Central memory CD8-positive, alpha-beta T cell (primary cell): ENCODE measurements around the gene IGHMBP2.

ENCODE experiments used
- ATAC-seq: fragments of 150-1000 bp; cut with Tn5 transposase; replicated peaks from 2 replicates; pipeline ENCODE4 v1.10.0; 2022; ENCODE audit warnings: mild to moderate bottlenecking, moderate FRiP score, moderate number of reproducible peaks; ENCODE audit not compliant: poor library complexity, severe bottlenecking; ENCODE audit errors: extremely low read depth
- DNase-seq, 2 donors: peaks; one replicate each; pipeline ENCODE4 v3.0.0; 2021; ENCODE audit warnings: low spot score in 2 of 2
- H3K27ac Mint-ChIP-seq: one replicate; pipeline ENCODE4 v1.8.0; 2022; ENCODE audit warnings: low read depth, mild to moderate bottlenecking, moderate library complexity, mixed read lengths
- H3K27me3 Mint-ChIP-seq: one replicate; pipeline ENCODE4 v1.8.0; 2022; ENCODE audit warnings: mixed read lengths
- H3K36me3 Mint-ChIP-seq: one replicate; pipeline ENCODE4 v1.8.0; 2022; ENCODE audit warnings: mild to moderate bottlenecking, moderate library complexity, mixed read lengths; ENCODE audit not compliant: insufficient read depth
- H3K4me1 Mint-ChIP-seq: one replicate; pipeline ENCODE4 v1.8.0; 2022; ENCODE audit warnings: mixed read lengths
- H3K4me3 Mint-ChIP-seq: one replicate; pipeline ENCODE4 v1.8.0; 2022; ENCODE audit warnings: mild to moderate bottlenecking, moderate library complexity, mixed read lengths
- H3K9me3 Mint-ChIP-seq: one replicate; pipeline ENCODE4 v1.8.0; 2022; ENCODE audit warnings: mixed read lengths

The IGHMBP2 gene

DNA sequence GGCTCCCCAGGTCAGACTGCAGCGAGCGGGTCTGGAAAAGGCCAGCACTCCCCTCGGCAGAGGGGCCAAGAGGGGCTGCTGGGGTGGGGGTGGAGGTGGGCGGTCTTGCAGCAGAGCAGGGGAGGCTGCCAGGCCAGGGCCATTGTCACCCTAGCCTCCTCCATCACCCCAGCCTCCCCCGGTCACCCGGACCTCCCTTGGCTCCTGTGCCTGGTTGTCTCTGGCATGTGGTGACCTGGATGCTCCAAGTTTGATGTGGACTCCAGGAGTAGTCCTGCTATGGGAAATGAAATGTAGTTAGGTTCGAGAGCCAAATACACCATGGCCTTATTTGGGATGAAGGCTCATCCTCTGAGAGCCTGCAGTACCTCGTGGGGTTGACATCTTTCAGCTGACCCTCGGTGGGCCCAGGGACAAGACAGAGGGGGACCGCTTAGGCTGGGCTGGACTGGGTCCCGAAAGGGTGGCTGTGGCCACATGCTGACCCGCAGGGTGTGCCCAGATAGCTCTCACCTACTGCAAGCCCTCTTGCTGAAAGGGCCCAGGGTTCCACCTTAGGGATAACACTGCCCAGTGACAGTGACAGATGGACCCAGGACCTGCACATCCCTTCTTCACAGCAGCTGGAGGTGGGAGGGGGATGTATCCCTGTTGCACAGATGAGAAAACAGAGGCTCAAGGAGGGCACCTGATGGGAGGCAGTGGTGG, 53.0 kb downstream of the IGHMBP2 start:
- no peak for DNase-seq
- H3K27me3 Mint-ChIP-seq = peaks cover 12% of the 10 kb centered on the region
- no peaks in the 10 kb centered on the region for H3K9me3 Mint-ChIP-seq

DNA sequence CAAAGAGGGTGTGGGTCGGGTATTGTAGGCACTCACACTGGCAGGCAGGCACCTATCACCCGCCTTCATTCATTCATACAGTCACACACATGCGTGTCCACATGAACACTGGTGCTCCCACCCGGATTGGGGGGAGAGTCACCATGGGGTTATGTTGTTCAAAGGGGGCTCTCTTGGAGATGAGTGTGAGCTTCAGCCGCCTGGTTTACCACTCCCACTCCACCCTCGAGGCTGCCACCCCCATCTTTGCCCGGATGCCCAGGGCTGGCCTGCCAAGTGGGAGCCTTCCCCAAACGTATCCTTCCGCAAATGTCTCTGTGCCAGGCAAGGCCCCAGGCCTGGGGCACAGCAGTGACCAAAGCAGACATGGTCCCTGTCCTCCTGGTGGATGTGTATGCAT, 54.5 kb downstream of the IGHMBP2 start:
- DNase-seq = no peak
- Mint-ChIP-seq H3K9me3 (no peaks in the 10 kb centered on the region), H3K4me1 (peaks cover 7% of the 10 kb centered on the region), H3K27me3 (peaks cover 12% of the 10 kb centered on the region), H3K27ac (no peak overlapping the region), H3K4me3 (no peak overlapping the region), H3K36me3 (no peaks in the 10 kb centered on the region)
- ATAC-seq = no peak

More for the DNA sequence above, 53.0 kb downstream of the IGHMBP2 start:
- H3K27ac Mint-ChIP-seq = no peak overlapping the region
- no peaks in the 10 kb centered on the region for H3K36me3 Mint-ChIP-seq
- no peaks in the 10 kb centered on the region for H3K4me1 Mint-ChIP-seq
- no peak for ATAC-seq
- H3K4me3 Mint-ChIP-seq = no peak overlapping the region

DNA sequence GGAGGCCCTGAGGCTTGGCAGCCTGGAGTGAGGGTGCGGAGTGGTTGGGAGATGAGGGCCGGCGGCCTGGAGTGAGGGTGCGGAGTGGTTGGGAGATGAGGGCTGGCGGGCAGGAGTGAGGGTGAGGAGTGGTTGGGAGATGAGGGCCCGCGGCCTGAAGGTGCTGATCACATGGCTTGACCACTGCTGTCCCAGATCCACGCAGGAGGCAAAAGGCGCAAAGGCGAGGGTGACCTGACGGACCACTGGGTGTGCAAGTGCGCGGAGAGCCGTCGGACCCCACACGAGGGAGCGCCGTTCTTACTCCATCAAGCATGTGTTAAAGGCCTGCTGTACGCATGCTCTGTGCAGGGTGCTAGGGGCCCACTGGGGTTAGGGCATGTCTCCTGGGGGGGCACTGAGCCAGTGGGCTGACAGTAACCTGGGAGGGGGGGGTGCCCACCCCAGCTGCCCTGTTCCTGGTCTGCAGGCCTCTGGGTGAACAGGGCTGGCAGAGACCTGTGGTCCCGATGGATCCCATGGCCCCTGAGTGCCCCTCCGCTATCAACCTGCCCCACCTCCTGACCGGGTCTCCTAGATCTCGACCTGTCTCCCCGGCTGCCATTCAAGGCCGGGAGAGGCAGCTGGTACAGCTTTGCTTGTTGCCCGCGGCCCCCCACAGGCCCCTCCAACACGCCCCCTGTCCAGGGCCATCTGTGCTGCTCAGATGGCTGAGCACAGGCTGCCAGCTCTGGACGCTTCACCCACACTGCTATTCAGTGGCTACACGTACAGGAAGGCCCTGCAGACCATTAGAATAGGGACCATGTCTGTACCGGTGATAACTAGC, 56.0 kb downstream of the IGHMBP2 start:
- ATAC-seq (no peak), DNase-seq (no peak)
- Mint-ChIP-seq H3K4me1 (peaks cover 7% of the 10 kb centered on the region), H3K4me3 (no peak overlapping the region), H3K9me3 (no peaks in the 10 kb centered on the region), H3K27ac (no peak overlapping the region), H3K27me3 (peaks cover 12% of the 10 kb centered on the region), H3K36me3 (no peaks in the 10 kb centered on the region)

DNA sequence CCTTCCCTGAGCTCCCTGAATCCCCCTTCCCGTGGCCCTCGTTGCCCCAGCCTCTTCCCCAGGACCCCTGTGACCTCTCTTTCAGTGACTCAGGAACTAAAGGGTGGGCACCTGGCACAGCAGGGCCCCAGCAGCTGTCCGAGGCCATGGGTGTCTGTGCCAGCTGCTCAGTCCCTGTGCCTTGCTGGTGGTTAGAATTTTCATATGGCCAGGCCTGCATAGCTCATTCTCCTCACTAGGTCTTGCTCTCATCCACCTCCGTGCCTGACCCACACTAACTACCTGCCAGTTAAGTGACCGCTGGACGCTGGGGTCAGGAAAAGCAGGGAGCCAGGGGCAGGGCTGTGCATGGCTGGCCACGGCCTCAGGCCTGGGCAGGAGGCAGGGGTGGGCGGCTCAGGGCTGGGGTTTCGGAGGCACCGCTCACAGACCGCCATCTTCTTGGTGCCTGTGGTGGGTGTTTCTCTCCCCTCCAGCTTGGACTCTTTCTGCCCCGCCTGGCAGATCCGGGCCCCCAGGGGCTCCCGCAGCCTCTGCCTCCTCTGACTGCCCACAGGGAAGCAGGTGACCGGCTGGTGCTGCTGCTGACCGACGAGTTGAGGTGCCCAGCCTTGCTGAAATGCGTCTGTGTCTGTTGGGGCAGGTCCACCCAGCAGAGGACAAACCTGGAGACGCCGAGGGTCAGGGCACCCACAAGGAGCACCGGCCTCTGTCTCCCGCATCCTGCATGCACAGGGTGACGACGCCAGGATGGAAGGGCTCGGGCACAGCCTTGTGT, 56.8 kb downstream of the IGHMBP2 start:
- no peaks in the 10 kb centered on the region for H3K36me3 Mint-ChIP-seq
- no peak overlapping the region for H3K27ac Mint-ChIP-seq
- ATAC-seq = no peak

DNA sequence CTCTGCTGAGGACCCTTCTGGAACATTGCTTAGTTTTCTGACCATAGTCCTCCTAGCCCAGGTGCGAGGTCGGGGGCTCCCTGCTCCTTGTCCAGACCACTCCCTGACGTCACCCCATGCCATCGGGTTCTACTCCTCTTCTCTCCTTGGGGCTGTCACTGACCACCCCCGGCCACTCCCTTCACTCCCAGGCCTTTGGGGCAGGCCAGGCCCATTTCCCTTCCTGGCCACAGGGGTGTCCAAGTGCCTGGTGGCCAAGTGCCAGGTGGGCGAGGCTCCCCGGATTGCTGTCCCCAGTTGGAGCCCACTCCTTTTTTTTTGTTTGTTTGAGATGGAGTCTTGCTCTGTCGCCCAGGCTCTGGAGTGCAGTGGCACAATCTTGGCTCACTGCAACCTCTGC, 57.6 kb downstream of the IGHMBP2 start:
- Mint-ChIP-seq H3K9me3 (no peaks in the 10 kb centered on the region), H3K27me3 (peaks cover 12% of the 10 kb centered on the region), H3K27ac (no peak overlapping the region), H3K4me3 (no peak overlapping the region), H3K36me3 (no peaks in the 10 kb centered on the region), H3K4me1 (peaks cover 7% of the 10 kb centered on the region)
- ATAC-seq (no peak), DNase-seq (no peak)

More for the DNA sequence above, 56.8 kb downstream of the IGHMBP2 start:
- Mint-ChIP-seq H3K27me3 (peaks cover 12% of the 10 kb centered on the region), H3K4me1 (peaks cover 7% of the 10 kb centered on the region), H3K4me3 (no peak overlapping the region), H3K9me3 (no peaks in the 10 kb centered on the region)
- no peak for DNase-seq

DNA sequence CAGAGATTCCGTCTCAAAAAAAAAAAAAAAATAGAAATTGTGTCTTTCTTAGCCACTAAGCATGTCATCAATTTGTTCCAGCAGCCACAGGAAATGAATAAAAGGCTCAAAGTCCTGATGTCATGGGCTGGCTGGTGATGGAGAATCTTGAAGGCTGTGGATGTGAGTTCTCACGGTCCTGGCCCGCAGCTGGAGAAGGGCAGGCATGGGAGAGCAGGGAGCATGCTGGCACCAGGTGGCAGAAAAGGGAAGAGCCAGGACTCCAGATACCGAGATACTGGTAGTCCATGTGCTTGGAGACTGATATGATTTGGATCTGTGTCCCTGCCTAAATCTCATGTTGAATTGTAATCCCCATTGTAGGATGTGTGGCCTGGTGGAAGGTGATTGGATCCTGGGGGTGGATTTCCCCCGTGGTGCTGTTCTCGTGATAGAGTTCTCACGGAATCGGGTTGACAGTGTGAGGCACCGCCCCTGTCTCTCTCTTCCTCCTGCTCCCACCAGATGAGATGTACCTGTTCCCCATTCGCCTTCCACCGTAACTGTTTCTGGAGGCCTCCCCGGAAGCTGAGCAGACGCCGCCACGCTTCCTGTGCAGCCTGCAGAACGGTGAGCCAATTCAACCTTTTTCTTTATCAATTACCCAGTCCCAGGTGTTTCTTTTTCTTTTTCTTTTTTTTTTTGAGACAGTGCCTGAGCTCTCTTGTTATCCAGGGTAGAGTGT, 59.0 kb downstream of the IGHMBP2 start:
- Mint-ChIP-seq H3K4me3 (peak overlapping the region; percentile 4), H3K27ac (peak overlapping the region; percentile 76), H3K4me1 (peaks cover 7% of the 10 kb centered on the region), H3K36me3 (no peaks in the 10 kb centered on the region), H3K9me3 (no peaks in the 10 kb centered on the region), H3K27me3 (peaks cover 7% of the 10 kb centered on the region)
- ATAC-seq = peak; percentile 71
- no peak for DNase-seq

DNA sequence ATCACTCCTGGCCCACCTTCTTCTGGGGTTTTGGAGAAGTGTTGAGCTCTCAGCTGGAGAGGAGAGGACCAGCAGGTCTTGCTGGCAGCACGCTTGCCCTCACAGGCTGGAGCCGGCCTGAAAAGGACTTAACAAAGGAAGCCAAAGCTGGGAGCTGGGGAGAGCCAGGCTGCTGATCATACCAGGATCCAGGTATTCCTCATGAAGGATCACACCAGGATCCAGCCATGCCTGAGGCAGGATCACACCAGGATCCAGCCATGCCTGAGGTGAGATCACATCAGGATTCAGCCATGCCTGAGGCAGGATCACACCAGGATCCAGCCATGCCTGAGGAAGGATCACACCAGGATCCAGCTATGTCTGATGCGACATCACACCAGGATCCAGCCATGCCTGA, 60.1 kb downstream of the IGHMBP2 start:
- no peak for ATAC-seq
- no peak for DNase-seq
- Mint-ChIP-seq H3K27ac (no peak overlapping the region), H3K9me3 (no peaks in the 10 kb centered on the region), H3K36me3 (no peaks in the 10 kb centered on the region), H3K27me3 (peaks cover 18% of the 10 kb centered on the region), H3K4me3 (no peak overlapping the region), H3K4me1 (peaks cover 7% of the 10 kb centered on the region)

DNA sequence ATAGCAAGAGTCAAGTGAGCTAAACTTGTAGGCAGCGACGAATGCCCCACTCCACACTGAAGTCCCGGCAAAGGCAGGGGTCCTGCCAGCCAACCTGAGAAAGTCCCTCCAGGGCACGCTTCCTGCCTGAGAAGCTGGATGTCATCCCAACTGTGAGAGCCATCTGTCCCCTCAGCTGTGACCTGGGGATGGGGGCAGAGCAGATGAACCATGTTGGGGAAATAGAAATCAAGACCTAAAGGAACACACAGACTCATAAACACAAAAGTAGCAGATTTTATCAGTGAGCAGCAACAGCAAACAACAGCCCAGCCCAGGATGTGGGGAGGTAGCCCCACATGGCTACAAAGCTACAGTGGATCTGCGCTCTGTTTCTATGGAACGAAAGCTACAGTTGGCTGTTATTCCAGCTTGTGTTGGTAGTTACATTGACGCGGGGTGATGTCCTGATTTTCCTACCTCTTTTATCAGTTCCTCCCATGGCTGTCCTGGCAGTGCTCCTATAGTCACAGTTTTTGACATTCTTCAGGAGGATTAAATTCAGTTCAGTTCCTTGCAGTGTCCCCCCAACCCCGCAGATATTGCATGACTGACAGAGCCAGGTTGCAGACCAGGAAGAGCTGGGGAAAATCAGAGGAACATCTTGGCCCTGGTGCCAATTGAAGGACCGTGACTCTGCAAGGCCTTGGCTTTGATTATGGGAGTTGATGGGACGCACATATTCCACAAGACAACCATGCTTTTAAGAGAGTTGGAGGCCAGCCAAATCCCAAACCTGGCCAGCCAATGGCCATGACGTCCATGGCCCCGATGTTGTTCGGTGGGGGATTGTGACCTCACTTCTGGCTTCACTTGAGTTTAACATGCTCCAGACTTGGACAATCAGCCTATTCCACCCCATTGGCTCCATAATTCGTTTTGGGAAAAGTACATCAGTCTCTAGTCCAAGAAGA, 62.5 kb downstream of the IGHMBP2 start:
- peak overlapping the region; percentile 9 for H3K27ac Mint-ChIP-seq
- peaks cover 23% of the 10 kb centered on the region for H3K27me3 Mint-ChIP-seq
- DNase-seq (no peak), ATAC-seq (no peak)
- H3K9me3 Mint-ChIP-seq = no peaks in the 10 kb centered on the region
- peaks cover 1% of the 10 kb centered on the region for H3K36me3 Mint-ChIP-seq
- peaks cover 7% of the 10 kb centered on the region for H3K4me1 Mint-ChIP-seq
- H3K4me3 Mint-ChIP-seq = peak overlapping the region; percentile 18

DNA sequence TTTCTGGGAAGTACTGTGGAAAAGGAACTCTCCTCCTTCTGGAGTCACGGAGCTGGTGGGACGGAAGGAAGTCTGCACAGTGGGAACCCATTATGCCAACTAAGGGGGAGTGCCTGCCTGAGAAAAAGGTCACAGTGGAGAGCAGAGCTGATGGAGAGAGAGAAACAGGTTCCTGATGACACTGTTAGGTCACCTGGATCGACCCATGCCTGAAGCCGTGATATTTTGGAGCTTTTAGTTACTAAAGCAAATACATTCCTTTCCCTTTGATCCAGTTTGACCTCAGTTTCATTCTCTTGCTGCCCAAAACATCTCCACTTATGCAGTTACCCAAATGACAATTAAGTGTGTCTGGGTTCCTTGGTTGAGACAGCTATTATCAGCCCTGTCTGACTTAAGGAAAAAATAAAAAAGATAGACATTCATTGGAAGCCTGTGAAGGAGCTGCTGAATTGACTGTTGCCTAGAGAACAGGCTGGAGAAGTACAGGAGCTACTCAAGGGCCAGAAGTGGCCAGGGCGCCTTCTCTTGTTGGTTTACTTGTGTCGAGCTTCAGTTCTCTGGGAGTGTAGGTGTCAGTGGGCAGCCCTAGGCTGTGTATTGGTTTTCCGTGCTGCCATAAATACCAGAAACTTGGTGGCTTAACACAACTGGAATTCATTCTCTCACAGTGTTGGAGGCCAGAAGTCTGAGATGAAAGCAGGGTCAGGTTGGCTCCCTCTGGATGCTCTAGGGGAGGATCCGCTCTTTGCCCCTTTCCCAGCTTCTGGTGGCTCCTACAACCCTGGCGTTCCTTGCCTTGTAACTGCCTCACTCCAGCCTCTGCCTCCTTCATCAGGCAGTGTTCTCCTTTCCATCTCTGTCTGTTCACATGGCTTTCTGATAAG, 63.4 kb downstream of the IGHMBP2 start:
- ATAC-seq (no peak), DNase-seq (no peak)
- Mint-ChIP-seq H3K4me3 (no peak overlapping the region), H3K36me3 (peaks cover 1% of the 10 kb centered on the region), H3K9me3 (no peaks in the 10 kb centered on the region), H3K27ac (no peak overlapping the region), H3K4me1 (peaks cover 7% of the 10 kb centered on the region), H3K27me3 (peaks cover 32% of the 10 kb centered on the region)

DNA sequence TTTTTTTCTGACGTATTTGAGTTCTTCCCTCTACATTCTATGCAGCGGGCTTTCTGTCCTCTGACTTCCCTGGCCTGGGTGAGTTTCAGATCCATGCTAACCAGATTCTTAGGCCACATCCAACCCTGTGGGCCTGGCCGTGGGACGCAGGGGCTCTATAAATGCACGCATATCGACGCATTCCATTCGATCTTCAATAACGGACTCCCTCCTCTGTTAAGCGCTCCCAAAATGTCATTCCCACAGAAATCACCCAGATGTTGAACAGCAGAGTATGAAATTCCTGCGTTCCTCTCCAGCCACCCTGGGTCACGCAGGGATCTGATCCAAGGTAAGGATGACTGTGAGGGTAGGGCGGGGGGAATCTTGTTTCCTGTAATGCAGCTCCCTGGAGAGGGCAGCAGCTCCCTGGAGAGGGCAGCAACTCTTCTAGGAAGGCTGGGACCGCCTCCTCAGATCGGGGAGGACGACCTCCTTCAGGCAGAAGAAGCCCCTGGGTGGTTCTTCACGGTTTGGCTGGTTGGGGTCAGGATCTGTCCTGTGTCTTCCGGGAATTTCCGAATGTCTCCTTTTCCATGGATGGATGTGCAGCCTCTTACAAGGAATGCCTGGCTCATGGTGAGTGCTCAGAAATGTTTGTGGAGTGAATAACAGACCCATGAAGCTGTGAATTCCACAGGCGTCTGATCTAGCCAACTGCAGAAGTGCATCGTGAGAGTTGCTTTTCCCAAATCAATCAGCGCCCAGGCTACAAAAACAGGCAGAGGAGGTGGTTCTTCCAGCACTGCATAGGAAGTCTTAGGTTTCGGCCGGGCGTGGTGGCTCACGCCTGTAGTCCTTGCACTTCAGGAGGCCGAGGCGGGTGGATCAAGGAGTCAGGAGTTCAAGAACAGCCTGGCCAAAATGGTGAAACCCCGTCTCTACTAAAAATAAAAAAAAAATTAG, 64.9 kb downstream of the IGHMBP2 start:
- ATAC-seq (no peak), DNase-seq (no peak)
- Mint-ChIP-seq H3K4me1 (no peaks in the 10 kb centered on the region), H3K27me3 (peaks cover 32% of the 10 kb centered on the region), H3K36me3 (peaks cover 1% of the 10 kb centered on the region), H3K9me3 (no peaks in the 10 kb centered on the region), H3K4me3 (no peak overlapping the region), H3K27ac (no peak overlapping the region)
